Trophoblast cell (in vitro differentiated cells and primary cell): ENCODE data around the gene SMAD9.

Experiments
- DNase-seq, 2 donors: peaks; one replicate each; pipeline ENCODE4 v3.0.0-alpha.2; 2016
- H2AFZ ChIP-seq: 2 replicates; pipeline ENCODE4 v1.6.1; 2013; ENCODE audit warnings: low read length, moderate library complexity, mild to moderate bottlenecking; ENCODE audit not compliant: insufficient read depth, poor library complexity
- H2AK5ac ChIP-seq: 2 replicates; pipeline ENCODE4 v1.6.1; 2013; ENCODE audit warnings: mild to moderate bottlenecking, low read length
- H2BK120ac ChIP-seq: 2 replicates; pipeline ENCODE4 v1.6.1; 2013; ENCODE audit warnings: low read length, mild to moderate bottlenecking, moderate library complexity; ENCODE audit not compliant: insufficient read depth, poor library complexity
- H2BK12ac ChIP-seq: 2 replicates; pipeline ENCODE4 v1.6.1; 2013; ENCODE audit warnings: mild to moderate bottlenecking, low read length, moderate library complexity
- H2BK5ac ChIP-seq: 2 replicates; pipeline ENCODE4 v1.6.1; 2013; ENCODE audit warnings: low read length, low read depth, moderate library complexity, mild to moderate bottlenecking; ENCODE audit not compliant: poor library complexity
- H3K14ac ChIP-seq: 2 replicates; pipeline ENCODE4 v1.6.1; 2013; ENCODE audit warnings: mild to moderate bottlenecking, low read length
- H3K18ac ChIP-seq: 2 replicates; pipeline ENCODE4 v1.6.1; 2013; ENCODE audit warnings: mild to moderate bottlenecking, low read length
- H3K23ac ChIP-seq: 2 replicates; pipeline ENCODE4 v1.6.1; 2013; ENCODE audit warnings: low read length
- H3K27ac ChIP-seq: 2 replicates; pipeline ENCODE4 v1.5.1; 2013; ENCODE audit warnings: low read depth, mild to moderate bottlenecking, inconsistent platforms, low read length, moderate library complexity
- H3K27me3 ChIP-seq: 2 replicates; pipeline ENCODE4 v1.6.1; 2013; ENCODE audit warnings: inconsistent platforms, mild to moderate bottlenecking, low read length, moderate library complexity; ENCODE audit not compliant: insufficient read depth
- H3K36me3 ChIP-seq, 2 experiments: 1 replicate in 1 of 2; 2 replicates in 1 of 2; pipeline ENCODE4 v1.6.1; 2013; ENCODE audit warnings: low read length in 2 of 2, mild to moderate bottlenecking in 2 of 2, moderate library complexity in 1 of 2; ENCODE audit not compliant: insufficient read depth in 2 of 2, control insufficient read depth in 1 of 2
- H3K4ac ChIP-seq: 2 replicates; pipeline ENCODE4 v1.6.1; 2013; ENCODE audit warnings: low read depth, mild to moderate bottlenecking, low read length, moderate library complexity
- H3K4me1 ChIP-seq, 2 experiments: 1 replicate in 1 of 2; 2 replicates in 1 of 2; pipeline ENCODE4 v1.6.1; 2013; ENCODE audit warnings: low read length in 2 of 2, mild to moderate bottlenecking in 2 of 2, moderate library complexity in 1 of 2; ENCODE audit not compliant: insufficient read depth in 2 of 2, control insufficient read depth in 1 of 2
- H3K4me2 ChIP-seq: 2 replicates; pipeline ENCODE4 v1.6.1; 2013; ENCODE audit warnings: inconsistent platforms, mild to moderate bottlenecking, low read length, moderate library complexity
- H3K4me3 ChIP-seq: 2 replicates; pipeline ENCODE4 v1.5.1; 2013; ENCODE audit warnings: mild to moderate bottlenecking, low read depth, low read length, inconsistent platforms
- H3K79me1 ChIP-seq: one replicate; pipeline ENCODE4 v1.6.1; 2013; ENCODE audit warnings: low read length
- H3K79me2 ChIP-seq: 2 replicates; pipeline ENCODE4 v1.6.1; 2013; ENCODE audit warnings: low read length, mild to moderate bottlenecking; ENCODE audit not compliant: control insufficient read depth, insufficient read depth, poor library complexity
- H3K9ac ChIP-seq: 2 replicates; pipeline ENCODE4 v1.6.1; 2013; ENCODE audit warnings: mild to moderate bottlenecking, low read length
- H3K9me3 ChIP-seq: 2 replicates; pipeline ENCODE4 v1.6.1; 2013; ENCODE audit warnings: low read depth, mild to moderate bottlenecking, control low read depth, inconsistent platforms, low read length; ENCODE audit not compliant: insufficient read depth
- H4K12ac ChIP-seq: 2 replicates; pipeline ENCODE4 v1.6.1; 2013; ENCODE audit warnings: low read depth, mild to moderate bottlenecking, low read length, moderate library complexity
- H4K8ac ChIP-seq: 2 replicates; pipeline ENCODE4 v1.6.1; 2013; ENCODE audit warnings: low read depth, mild to moderate bottlenecking, low read length, moderate library complexity
- H4K91ac ChIP-seq: one replicate; pipeline ENCODE4 v1.6.1; 2013; ENCODE audit warnings: low read depth, mild to moderate bottlenecking, low read length, moderate library complexity
- WGBS: extraction: QIAGEN DNeasy Blood & Tissue Kit; methylation state at CpG from one replicate; pipeline ENCODE4 v1.1.7; 2013; ENCODE audit warnings: missing lambda C conversion rate; ENCODE audit not compliant: insufficient read length, insufficient coverage; ENCODE audit errors: extremely low coverage; 5-methylcytosine and 5-hydroxymethylcytosine counted together

The SMAD9 gene

GRCh38 chr13:36806102-36806501, 113.9 kb downstream of the SMAD9 start:
- Histone ChIP-seq H3K9me3 (no peaks in the 10 kb centered on the region), H3K14ac (no peak overlapping the region), H3K36me3 (no peaks in the 10 kb centered on the region), H2BK5ac (no peak overlapping the region), H3K18ac (no peak overlapping the region), H3K4me1 (no peaks in the 10 kb centered on the region), H3K9ac (no peak overlapping the region), H3K4me2 (no peak overlapping the region), H3K27me3 (no peaks in the 10 kb centered on the region), H3K79me2 (no peaks in the 10 kb centered on the region), H4K91ac (no peak overlapping the region), H3K4ac (no peak overlapping the region), H2AK5ac (no peak overlapping the region), H2BK12ac (no peak overlapping the region), H3K23ac (no peak overlapping the region), H4K8ac (no peak overlapping the region), H2BK120ac (no peak overlapping the region), H4K12ac (no peak overlapping the region), H3K4me3 (no peak overlapping the region), H3K79me1 (no peaks in the 10 kb centered on the region), H2AFZ (no peak overlapping the region), H3K27ac (no peak overlapping the region)
- WGBS, result no CpG with 5 or more reads among the region's 2 CpGs
- no peak for DNase-seq

- Histone ChIP-seq H2AFZ (no peak overlapping the region), H3K4me2 (no peak overlapping the region), H2BK12ac (no peak overlapping the region), H3K79me1 (no peaks in the 10 kb centered on the region), H3K14ac (no peak overlapping the region), H4K91ac (no peak overlapping the region), H4K12ac (no peak overlapping the region), H3K36me3 (no peaks in the 10 kb centered on the region), H3K27ac (no peak overlapping the region), H3K9me3 (no peaks in the 10 kb centered on the region), H3K4ac (no peak overlapping the region), H2BK120ac (no peak overlapping the region), H3K4me1 (no peaks in the 10 kb centered on the region), H3K79me2 (no peaks in the 10 kb centered on the region), H3K23ac (no peak overlapping the region), H2BK5ac (no peak overlapping the region), H3K9ac (no peak overlapping the region), H2AK5ac (no peak overlapping the region), H3K18ac (no peak overlapping the region), H3K27me3 (no peaks in the 10 kb centered on the region), H3K4me3 (no peak overlapping the region), H4K8ac (no peak overlapping the region)
- no CpG with 5 or more reads among the region's 6 CpGs for WGBS
- no peak for DNase-seq
These were observed 115.5 kb downstream of the SMAD9 start for GRCh38 chr13:36804588-36804987.

- Histone ChIP-seq H4K91ac (no peak overlapping the region), H4K12ac (no peak overlapping the region), H3K4me2 (no peak overlapping the region), H3K4me1 (no peaks in the 10 kb centered on the region), H2BK120ac (no peak overlapping the region), H2AK5ac (no peak overlapping the region), H3K4ac (no peak overlapping the region), H3K18ac (no peak overlapping the region), H2BK5ac (no peak overlapping the region), H3K27ac (no peak overlapping the region), H3K79me1 (no peaks in the 10 kb centered on the region), H3K36me3 (no peaks in the 10 kb centered on the region), H2AFZ (no peak overlapping the region), H3K23ac (no peak overlapping the region), H3K9me3 (no peaks in the 10 kb centered on the region), H3K79me2 (no peaks in the 10 kb centered on the region), H2BK12ac (no peak overlapping the region), H3K14ac (no peak overlapping the region), H3K27me3 (no peaks in the 10 kb centered on the region), H4K8ac (no peak overlapping the region), H3K9ac (no peak overlapping the region), H3K4me3 (no peak overlapping the region)
- no peak for DNase-seq
- WGBS, result no CpG with 5 or more reads among the region's 3 CpGs
These were observed 119.0 kb downstream of the SMAD9 start for GRCh38 chr13:36801035-36801434.

DNA sequence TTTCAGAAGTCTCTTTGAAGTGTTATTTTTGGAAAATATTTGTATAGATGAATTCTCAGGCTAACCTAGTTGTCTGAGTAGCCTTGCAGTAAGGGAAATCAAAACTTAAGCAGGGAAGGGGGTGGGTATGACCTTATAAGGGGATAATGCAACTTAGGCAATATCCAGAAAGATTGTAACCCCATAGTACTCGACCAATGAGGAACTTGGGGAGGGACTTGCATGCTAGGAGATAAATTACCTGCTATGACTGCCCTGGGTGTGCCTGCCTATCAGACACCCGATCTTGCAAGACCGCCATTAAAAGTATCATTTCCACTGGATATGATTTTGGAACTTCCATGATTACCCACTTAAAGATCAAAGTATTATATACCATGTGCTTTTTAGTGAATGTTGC, 124.0 kb downstream of the SMAD9 start:
- H2BK120ac ChIP-seq, result no peak overlapping the region
- no peak overlapping the region for H3K9ac ChIP-seq
- H3K79me2 ChIP-seq, result no peaks in the 10 kb centered on the region
- H2BK12ac ChIP-seq, result no peak overlapping the region
- no peak overlapping the region for H3K4me3 ChIP-seq
- H2BK5ac ChIP-seq, result no peak overlapping the region
- no peak for DNase-seq
- no peak overlapping the region for H4K12ac ChIP-seq
- no CpG with 5 or more reads among the region's 3 CpGs for WGBS
- H3K14ac ChIP-seq, result no peak overlapping the region
- no peak overlapping the region for H4K8ac ChIP-seq
- no peaks in the 10 kb centered on the region for H3K27me3 ChIP-seq
- H3K4me1 ChIP-seq, result no peaks in the 10 kb centered on the region
- H3K9me3 ChIP-seq, result no peaks in the 10 kb centered on the region
- no peak overlapping the region for H2AFZ ChIP-seq
- no peak overlapping the region for H3K27ac ChIP-seq
- H3K18ac ChIP-seq, result no peak overlapping the region
- H3K4ac ChIP-seq, result no peak overlapping the region
- H4K91ac ChIP-seq, result no peak overlapping the region
- H3K79me1 ChIP-seq, result no peaks in the 10 kb centered on the region
- no peak overlapping the region for H2AK5ac ChIP-seq
- H3K4me2 ChIP-seq, result no peak overlapping the region
- no peak overlapping the region for H3K23ac ChIP-seq
- H3K36me3 ChIP-seq, result no peaks in the 10 kb centered on the region
